GM12878 (cell line): ENCODE data around the gene CD151. TPM values are rescaled to one million over a fixed set of nuclear protein-coding genes. Genes with fewer than 3 reads are reported as not detected.

Experiments used
- BACH1 ChIP-seq: fragments of 450-650 bp; IDR thresholded peaks from 2 replicates; pipeline ENCODE4 v1.6.1; 2017; ENCODE audit warnings: mild to moderate bottlenecking, borderline replicate concordance
- CEBPB ChIP-seq, 2 experiments: fragments of 150-350 bp in 1 of 2; IDR thresholded peaks; 2 replicates each; pipeline ENCODE4 v1.6.1; 2012 to 2014; ENCODE audit warnings: low read depth in 2 of 2, low read length in 2 of 2, borderline replicate concordance in 1 of 2, inconsistent platforms in 1 of 2
- E2F8 ChIP-seq: fragments of 450-650 bp; IDR thresholded peaks from 2 replicates; pipeline ENCODE4 v1.6.1; 2018; ENCODE audit warnings: mild to moderate bottlenecking, low read depth, moderate library complexity; ENCODE audit not compliant: partially characterized antibody
- ELK1 ChIP-seq: IDR thresholded peaks from 2 replicates; pipeline ENCODE4 v1.6.1; 2012; ENCODE audit warnings: low read depth, low read length, improper control_type of control experiment
- FOXK2 ChIP-seq: fragments of 450-650 bp; IDR thresholded peaks from 2 replicates; pipeline ENCODE4 v1.6.1; 2017; ENCODE audit warnings: mild to moderate bottlenecking, moderate library complexity
- STAT3 ChIP-seq: IDR thresholded peaks from 2 replicates; pipeline ENCODE4 v1.6.1; 2011; ENCODE audit warnings: low read depth, low read length, improper control_type of control experiment
- YY1 ChIP-seq: IDR thresholded peaks from 2 replicates; pipeline ENCODE4 v1.6.1; 2011; ENCODE audit warnings: low read depth, mild to moderate bottlenecking, low read length
- ZBTB11 ChIP-seq: fragments of 450-650 bp; formaldehyde crosslinking; IDR thresholded peaks from 2 replicates; pipeline ENCODE4 v1.5.0; 2022; ENCODE audit warnings: mild to moderate bottlenecking, missing genetic modification characterization
- ZSCAN29 ChIP-seq: fragments of 450-650 bp; IDR thresholded peaks from 2 replicates; pipeline ENCODE4 v1.6.1; 2017; ENCODE audit warnings: mild to moderate bottlenecking, moderate library complexity
- polyA plus RNA-seq, 11 experiments: library from polyadenylated mRNA; depleted of rRNA in 4 of 11; unstranded in 6 of 11; stranded (reverse) in 5 of 11; fragments of >200 nt; fragmentation: Nextera tagmentation in 4 of 11; fragmentation: Illumina TruSeq in 1 of 11; extraction: Ambion mirVana in 4 of 11; extraction: Trizol in 1 of 11; gene quantifications; 1 replicate in 1 of 11; 2 replicates in 10 of 11; pipeline versions ENCODE4 v1.2.1 to v1.2.3, GENCODE V29; 2011 to 2016; ENCODE audit warnings: inconsistent platforms in 2 of 11, missing spikeins in 2 of 11, low read depth in 1 of 11
- total RNA-seq, 4 experiments: library from RNA; depleted of rRNA in 3 of 4; stranded (reverse); fragments of >200 nt in 3 of 4; fragmentation: Illumina TruSeq in 1 of 4; extraction: Trizol in 1 of 4; gene quantifications; 2 replicates each; pipeline versions ENCODE4 v1.2.1 to v1.2.3, GENCODE V29; 2013 to 2021

Gene CD151
- total and polyA plus RNA-seq, 10 of the 15 experiments (the other 5 are each of a cell fraction or from before 2014, with no cell fraction given), result 0.52 to 41.7 (median 14.7) TPM

- TF ChIP-seq E2F8 (no peak), ELK1 (no peak), FOXK2 (no peak), ZBTB11 (CRISPR knock-in tag) (no peak), BACH1 (no peak), YY1 (no peak), ZSCAN29 (no peak), CEBPB (IDR thresholded peaks at IDR 0.05; ENCODE audit: borderline replicate concordance in 1 of 2, low read depth in 2 of 2, low read length in 2 of 2) (no peak), STAT3 (no peak)
Measured at GRCh38 chr11:863023-863909, 30.5 kb downstream of the CD151 start (continued).
